OCI-LY1 (cell line): Measurements from ENCODE around the gene MINDY4.

ENCODE experiments used
- H2AFZ ChIP-seq: fragments of 200-600 bp; sonication (generic), shearing (Covaris generic); 2 replicates; pipeline ENCODE4 v1.6.0; 2014; ENCODE audit warnings: antibody characterized with exemption, mild to moderate bottlenecking, low read length
- H3F3A ChIP-seq: fragments of 200-600 bp; sonication (generic), shearing (Covaris generic); 2 replicates; pipeline ENCODE4 v1.6.0; 2014; ENCODE audit warnings: mild to moderate bottlenecking, antibody characterized with exemption, low read length, moderate library complexity; ENCODE audit not compliant: insufficient read depth
- H3K27ac ChIP-seq: fragments of 200-600 bp; sonication (generic); 2 replicates; pipeline ENCODE4 v1.5.1; 2014; ENCODE audit warnings: low read length, mixed run types, mild to moderate bottlenecking, low read depth; ENCODE audit not compliant: poor library complexity, severe bottlenecking
- H3K27me3 ChIP-seq: fragments of 200-600 bp; sonication (generic); 2 replicates; pipeline ENCODE4 v1.6.0; 2014; ENCODE audit warnings: antibody characterized with exemption, mild to moderate bottlenecking, low read length, moderate library complexity; ENCODE audit not compliant: insufficient read depth
- H3K36me3 ChIP-seq: fragments of 200-600 bp; sonication (generic); 2 replicates; pipeline ENCODE4 v1.6.1; 2014; ENCODE audit warnings: mild to moderate bottlenecking, antibody characterized with exemption, low read length, moderate library complexity, mixed read lengths; ENCODE audit not compliant: insufficient read depth
- H3K4me1 ChIP-seq: fragments of 200-600 bp; sonication (generic); 2 replicates; pipeline ENCODE4 v1.5.1; 2014; ENCODE audit warnings: mild to moderate bottlenecking, low read length, moderate library complexity; ENCODE audit not compliant: insufficient read depth, severe bottlenecking
- H3K4me2 ChIP-seq: fragments of 200-600 bp; sonication (generic), shearing (Covaris generic); 2 replicates; pipeline ENCODE4 v1.6.1; 2014; ENCODE audit warnings: low read length
- H3K4me3 ChIP-seq: fragments of 200-600 bp; sonication (generic); 2 replicates; pipeline ENCODE4 v1.5.1; 2014; ENCODE audit warnings: low read length, low read depth, mild to moderate bottlenecking, mixed read lengths; ENCODE audit not compliant: poor library complexity, severe bottlenecking
- H3K79me2 ChIP-seq: fragments of 200-600 bp; shearing (Covaris generic); 2 replicates; pipeline ENCODE4 v1.6.1; 2016; ENCODE audit warnings: mixed run types, low read length, mixed read lengths; ENCODE audit not compliant: insufficient read depth
- H3K9ac ChIP-seq: fragments of 200-600 bp; sonication (generic), shearing (Covaris generic); 2 replicates; pipeline ENCODE4 v1.6.1; 2014; ENCODE audit warnings: mild to moderate bottlenecking, low read length, mixed read lengths
- H3K9me2 ChIP-seq: fragments of 200-600 bp; sonication (generic), shearing (Covaris generic); 2 replicates; pipeline ENCODE4 v1.6.1; 2014; ENCODE audit warnings: low read depth, mild to moderate bottlenecking, low read length, mixed read lengths
- H3K9me3 ChIP-seq: fragments of 200-600 bp; shearing (Covaris generic); 2 replicates; pipeline ENCODE4 v1.6.1; 2014; ENCODE audit warnings: low read length, mixed read lengths
- H4K20me1 ChIP-seq: fragments of 200-600 bp; sonication (generic), shearing (Covaris generic); 2 replicates; pipeline ENCODE4 v1.6.0; 2016; ENCODE audit warnings: mild to moderate bottlenecking, low read length; ENCODE audit not compliant: insufficient read depth
- CTCF ChIP-seq: fragments of 200-600 bp; sonication (generic), shearing (Covaris generic); IDR thresholded peaks from 2 replicates; pipeline ENCODE4 v1.5.1; 2017; ENCODE audit warnings: mild to moderate bottlenecking, antibody characterized with exemption, low read length, moderate library complexity, mixed read lengths
- EZH2 ChIP-seq: fragments of 200-600 bp; sonication (generic), shearing (Covaris generic); IDR thresholded peaks from 2 replicates; pipeline ENCODE4 v1.8.0; 2017; ENCODE audit warnings: borderline replicate concordance, mixed run types, mild to moderate bottlenecking, antibody characterized with exemption, low read length, moderate library complexity, mixed read lengths

MINDY4 gene

GRCh38 chr7:30848121-30848855 is 77.1 kb downstream of the MINDY4 start:
- Histone ChIP-seq H3F3A (no peaks in the 10 kb centered on the region), H3K9ac (no peak overlapping the region), H3K27ac (no peak overlapping the region), H4K20me1 (no peaks in the 10 kb centered on the region), H3K27me3 (0 out of 2 replicates have a peak, but pooled peaks cover 5% of the 10 kb centered on the region), H3K9me2 (no peaks in the 10 kb centered on the region), H3K79me2 (no peaks in the 10 kb centered on the region), H3K36me3 (no peaks in the 10 kb centered on the region), H3K9me3 (no peaks in the 10 kb centered on the region), H2AFZ (no peak overlapping the region), H3K4me3 (no peak overlapping the region), H3K4me2 (no peak overlapping the region), H3K4me1 (no peaks in the 10 kb centered on the region)
- TF ChIP-seq EZH2 (no peak), CTCF (no peak)

- Histone ChIP-seq H3K4me2 (no peak overlapping the region), H3K27ac (no peak overlapping the region), H3K9ac (no peak overlapping the region), H4K20me1 (no peaks in the 10 kb centered on the region), H2AFZ (no peak overlapping the region), H3K36me3 (no peaks in the 10 kb centered on the region), H3F3A (no peaks in the 10 kb centered on the region), H3K9me3 (no peaks in the 10 kb centered on the region), H3K9me2 (no peaks in the 10 kb centered on the region), H3K4me1 (no peaks in the 10 kb centered on the region), H3K27me3 (0 out of 2 replicates have a peak, but pooled peaks cover 5% of the 10 kb centered on the region), H3K79me2 (no peaks in the 10 kb centered on the region), H3K4me3 (no peak overlapping the region)
- TF ChIP-seq EZH2, result no peak
- no peak for TF ChIP-seq CTCF
These were observed 78.3 kb downstream of the MINDY4 start for GRCh38 chr7:30849565-30849964.

GRCh38 chr7:30850426-30850825 is 79.2 kb downstream of the MINDY4 start:
- TF ChIP-seq CTCF (no peak), EZH2 (no peak)
- H3K9ac ChIP-seq, result no peak overlapping the region
- H3K9me2 ChIP-seq, result no peaks in the 10 kb centered on the region
- no peaks in the 10 kb centered on the region for H3F3A ChIP-seq
- H4K20me1 ChIP-seq, result no peaks in the 10 kb centered on the region
- no peaks in the 10 kb centered on the region for H3K36me3 ChIP-seq
- H3K27ac ChIP-seq, result no peak overlapping the region
- H3K27me3 ChIP-seq, result 0 out of 2 replicates have a peak, but pooled peaks cover 5% of the 10 kb centered on the region
- H3K4me3 ChIP-seq, result no peak overlapping the region
- no peak overlapping the region for H2AFZ ChIP-seq
- no peak overlapping the region for H3K4me2 ChIP-seq
- no peaks in the 10 kb centered on the region for H3K4me1 ChIP-seq
- H3K79me2 ChIP-seq, result no peaks in the 10 kb centered on the region
- no peaks in the 10 kb centered on the region for H3K9me3 ChIP-seq
